ENCODE data around the gene P2RX7. TPM values are rescaled to one million over a fixed set of nuclear protein-coding genes. Genes with fewer than 3 reads are reported as not detected.

The P2RX7 gene
- total and polyA plus RNA-seq, 7 donors, result 0.07 to 1.3 (median 0.17) TPM

- ATAC-seq (no peak), DNase-seq (no peak)
- no peaks in the 10 kb centered on the region for H3K9me3 ChIP-seq
- intact Hi-C loops (cut with DNase I), result no loop called here
- H3K36me3 ChIP-seq (ENCODE audit: insufficient read depth in 1 of 2, low read depth in 1 of 2), result no peaks in the 10 kb centered on the region
- H3K27ac ChIP-seq, result no peak overlapping the region
- H3K4me1 ChIP-seq, result no peaks in the 10 kb centered on the region
- WGBS, 3 donors, result 81 to 89% (median 86%) methylated on average over 3 of the region's 3 CpGs
- no peaks in the 10 kb centered on the region for H3K27me3 ChIP-seq (ENCODE audit: insufficient read depth in 3 of 3, low read length in 2 of 3)
- TF ChIP-seq, protein P1, sequence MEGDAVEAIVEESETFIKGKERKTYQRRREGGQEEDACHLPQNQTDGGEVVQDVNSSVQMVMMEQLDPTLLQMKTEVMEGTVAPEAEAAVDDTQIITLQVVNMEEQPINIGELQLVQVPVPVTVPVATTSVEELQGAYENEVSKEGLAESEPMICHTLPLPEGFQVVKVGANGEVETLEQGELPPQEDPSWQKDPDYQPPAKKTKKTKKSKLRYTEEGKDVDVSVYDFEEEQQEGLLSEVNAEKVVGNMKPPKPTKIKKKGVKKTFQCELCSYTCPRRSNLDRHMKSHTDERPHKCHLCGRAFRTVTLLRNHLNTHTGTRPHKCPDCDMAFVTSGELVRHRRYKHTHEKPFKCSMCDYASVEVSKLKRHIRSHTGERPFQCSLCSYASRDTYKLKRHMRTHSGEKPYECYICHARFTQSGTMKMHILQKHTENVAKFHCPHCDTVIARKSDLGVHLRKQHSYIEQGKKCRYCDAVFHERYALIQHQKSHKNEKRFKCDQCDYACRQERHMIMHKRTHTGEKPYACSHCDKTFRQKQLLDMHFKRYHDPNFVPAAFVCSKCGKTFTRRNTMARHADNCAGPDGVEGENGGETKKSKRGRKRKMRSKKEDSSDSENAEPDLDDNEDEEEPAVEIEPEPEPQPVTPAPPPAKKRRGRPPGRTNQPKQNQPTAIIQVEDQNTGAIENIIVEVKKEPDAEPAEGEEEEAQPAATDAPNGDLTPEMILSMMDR (IDR thresholded peaks at IDR 0.05), result no peak
- H3K4me3 ChIP-seq, result no peak overlapping the region
Measured at GRCh38 chr12:121107681-121108080, 25.0 kb upstream of the P2RX7 start.

GRCh38 chr12:121108492-121108891 lies 24.2 kb upstream of the P2RX7 start:
- Histone ChIP-seq H3K9me3 (no peaks in the 10 kb centered on the region), H3K27me3 (ENCODE audit: insufficient read depth in 3 of 3, low read length in 2 of 3) (no peaks in the 10 kb centered on the region), H3K4me3 (no peak overlapping the region), H3K4me1 (no peaks in the 10 kb centered on the region), H3K27ac (no peak overlapping the region), H3K36me3 (ENCODE audit: insufficient read depth in 1 of 2, low read depth in 1 of 2) (no peaks in the 10 kb centered on the region)
- TF ChIP-seq, protein P1 (IDR thresholded peaks at IDR 0.05), result no peak
- intact Hi-C loops (cut with DNase I), result no loop called here
- 58 to 70% (median 64%) methylated on average over 5 of the region's 5 CpGs for WGBS, 3 donors
- ATAC-seq, result no peak
- DNase-seq, result no peak

GRCh38 chr12:121110211-121110940 lies 22.3 kb upstream of the P2RX7 start:
- Histone ChIP-seq H3K36me3 (ENCODE audit: insufficient read depth in 1 of 2, low read depth in 1 of 2) (no peaks in the 10 kb centered on the region), H3K9me3 (no peaks in the 10 kb centered on the region), H3K4me1 (no peaks in the 10 kb centered on the region), H3K27ac (no peak overlapping the region), H3K27me3 (ENCODE audit: insufficient read depth in 3 of 3, low read length in 2 of 3) (no peaks in the 10 kb centered on the region), H3K4me3 (no peak overlapping the region)
- TF ChIP-seq, protein P1 (IDR thresholded peaks at IDR 0.05), result peak; percentile 95
- DNase-seq (peak; percentile 43 to 61), ATAC-seq (peak; percentile 58 to 85 (median 76))
- 53 to 57% (median 56%) methylated on average over 8 of the region's 8 CpGs for WGBS, 3 donors
- intact Hi-C loops (cut with DNase I), result loop anchor here in 1 of 2 donors (5.0 kb wide), 1 partner anchor 528 kb away; the partner anchor contains the start of gene POP5

DNA sequence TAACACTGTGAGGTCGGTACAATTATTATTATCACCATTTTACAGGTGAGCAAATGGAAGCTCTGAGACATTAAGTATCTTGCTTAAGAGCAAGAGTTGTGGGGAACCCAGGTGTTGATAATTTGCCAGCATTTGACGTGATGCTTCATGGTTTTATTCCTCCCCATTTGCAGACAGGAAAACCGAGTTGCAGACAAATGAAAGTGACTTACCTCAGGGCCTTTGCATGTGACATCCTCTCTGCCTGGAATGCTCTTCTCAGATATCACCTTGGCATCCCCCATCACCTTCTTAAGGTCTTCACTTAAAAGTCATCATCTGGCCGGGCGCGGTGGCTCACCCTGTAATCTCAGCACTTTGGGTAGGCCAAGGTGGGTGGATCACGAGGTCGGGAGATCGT lies 21.0 kb upstream of the P2RX7 start:
- H3K27me3 ChIP-seq (ENCODE audit: insufficient read depth in 3 of 3, low read length in 2 of 3), result no peaks in the 10 kb centered on the region
- H3K4me3 ChIP-seq, result no peak overlapping the region
- 73 to 79% (median 75%) methylated on average over 9 of the region's 9 CpGs for WGBS, 3 donors
- H3K4me1 ChIP-seq, result no peaks in the 10 kb centered on the region
- H3K27ac ChIP-seq, result no peak overlapping the region
- no peaks in the 10 kb centered on the region for H3K36me3 ChIP-seq (ENCODE audit: insufficient read depth in 1 of 2, low read depth in 1 of 2)
- intact Hi-C loops (cut with DNase I), result loop anchor here in 1 of 2 donors (5.0 kb wide), 1 partner anchor 529 kb away; the partner anchor contains the start of gene POP5
- no peak for DNase-seq
- no peak for ATAC-seq
- TF ChIP-seq, protein P1 (IDR thresholded peaks at IDR 0.05), result no peak
- no peaks in the 10 kb centered on the region for H3K9me3 ChIP-seq
